Measurements from ENCODE around the gene TIFAB. TPM values are rescaled to one million over a fixed set of nuclear protein-coding genes. Genes with fewer than 3 reads are reported as not detected.
A peak's percentile ranks its signal among the peaks of the same experiment; 100 is the strongest.

TIFAB gene
- polyA plus RNA-seq, 1 donor, result 1.4 TPM

DNA sequence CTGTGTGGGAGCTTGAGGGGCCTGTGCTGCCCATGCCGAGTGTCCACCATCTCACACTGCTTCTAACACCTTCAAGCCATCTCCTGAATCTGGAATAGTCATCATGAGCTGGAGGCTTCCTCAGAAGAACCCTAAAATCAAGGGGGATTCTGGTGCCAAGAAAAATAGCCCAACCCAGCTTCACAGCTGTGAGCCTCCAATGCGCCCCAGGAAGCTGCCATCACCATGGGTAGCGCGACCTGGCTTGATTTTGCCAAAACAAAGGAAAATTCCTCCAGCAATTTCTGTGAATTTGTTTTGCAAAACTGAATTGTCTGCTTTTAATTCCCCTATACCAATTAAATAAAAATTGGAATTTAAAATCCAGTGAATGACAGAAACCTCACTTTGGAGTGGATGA, 6.2 kb upstream of the TIFAB start:
- Histone ChIP-seq H3K4me1 (ENCODE audit: control insufficient read depth, insufficient read depth, low read length) (no peaks in the 10 kb centered on the region), H3K27ac (ENCODE audit: low read length) (no peak overlapping the region), H3K9me3 (ENCODE audit: control insufficient read depth, low read depth, low read length) (no peaks in the 10 kb centered on the region), H3K36me3 (ENCODE audit: control insufficient read depth, insufficient read depth, low read length) (no peaks in the 10 kb centered on the region), H3K4me3 (ENCODE audit: low read length) (no peak overlapping the region), H3K27me3 (ENCODE audit: control insufficient read depth, insufficient read depth, low read length) (peaks cover 43% of the 10 kb centered on the region)
- no CpG with 5 or more reads among the region's 4 CpGs for WGBS (ENCODE audit: insufficient coverage, low lambda C conversion rate)
- DNase-seq, result no peak

DNA sequence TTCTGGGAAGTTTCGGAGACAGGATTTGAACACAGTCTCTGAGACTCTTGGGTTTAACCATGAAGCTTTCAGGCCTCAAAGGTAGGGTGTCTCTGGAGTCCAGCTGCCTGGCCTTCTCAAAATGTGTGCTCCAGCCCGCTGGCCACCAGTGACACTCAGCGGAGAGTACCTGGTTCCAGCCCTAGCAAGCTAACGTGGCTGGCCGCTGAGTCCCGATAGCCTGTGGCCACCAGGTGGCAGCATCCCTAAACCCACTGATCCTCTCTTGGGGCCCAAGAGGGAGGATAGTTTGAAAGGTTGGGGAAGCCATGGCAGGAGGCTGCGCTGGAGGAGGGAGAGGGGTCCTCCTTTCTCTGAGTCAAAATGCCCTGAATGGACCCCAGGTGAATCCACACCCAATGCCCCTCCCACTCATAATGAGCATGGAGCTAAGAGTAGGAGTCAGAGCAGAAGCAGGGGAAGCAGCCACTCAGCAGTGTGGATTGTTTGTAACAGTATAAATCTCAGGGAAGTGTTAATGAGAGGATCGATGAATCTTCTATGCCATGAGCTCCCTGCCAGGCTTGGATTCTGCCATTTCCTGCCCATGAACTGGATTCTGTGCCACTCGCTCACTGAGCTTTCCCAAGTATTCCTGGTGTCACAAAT, 5.4 kb upstream of the TIFAB start:
- Histone ChIP-seq H3K27ac (ENCODE audit: low read length) (no peak overlapping the region), H3K9me3 (ENCODE audit: control insufficient read depth, low read depth, low read length) (no peaks in the 10 kb centered on the region), H3K36me3 (ENCODE audit: control insufficient read depth, insufficient read depth, low read length) (no peaks in the 10 kb centered on the region), H3K4me1 (ENCODE audit: control insufficient read depth, insufficient read depth, low read length) (no peaks in the 10 kb centered on the region), H3K27me3 (ENCODE audit: control insufficient read depth, insufficient read depth, low read length) (peaks cover 36% of the 10 kb centered on the region), H3K4me3 (ENCODE audit: low read length) (no peak overlapping the region)
- WGBS (ENCODE audit: insufficient coverage, low lambda C conversion rate), result no CpG with 5 or more reads among the region's 9 CpGs
- peak; percentile 56 for DNase-seq

DNA sequence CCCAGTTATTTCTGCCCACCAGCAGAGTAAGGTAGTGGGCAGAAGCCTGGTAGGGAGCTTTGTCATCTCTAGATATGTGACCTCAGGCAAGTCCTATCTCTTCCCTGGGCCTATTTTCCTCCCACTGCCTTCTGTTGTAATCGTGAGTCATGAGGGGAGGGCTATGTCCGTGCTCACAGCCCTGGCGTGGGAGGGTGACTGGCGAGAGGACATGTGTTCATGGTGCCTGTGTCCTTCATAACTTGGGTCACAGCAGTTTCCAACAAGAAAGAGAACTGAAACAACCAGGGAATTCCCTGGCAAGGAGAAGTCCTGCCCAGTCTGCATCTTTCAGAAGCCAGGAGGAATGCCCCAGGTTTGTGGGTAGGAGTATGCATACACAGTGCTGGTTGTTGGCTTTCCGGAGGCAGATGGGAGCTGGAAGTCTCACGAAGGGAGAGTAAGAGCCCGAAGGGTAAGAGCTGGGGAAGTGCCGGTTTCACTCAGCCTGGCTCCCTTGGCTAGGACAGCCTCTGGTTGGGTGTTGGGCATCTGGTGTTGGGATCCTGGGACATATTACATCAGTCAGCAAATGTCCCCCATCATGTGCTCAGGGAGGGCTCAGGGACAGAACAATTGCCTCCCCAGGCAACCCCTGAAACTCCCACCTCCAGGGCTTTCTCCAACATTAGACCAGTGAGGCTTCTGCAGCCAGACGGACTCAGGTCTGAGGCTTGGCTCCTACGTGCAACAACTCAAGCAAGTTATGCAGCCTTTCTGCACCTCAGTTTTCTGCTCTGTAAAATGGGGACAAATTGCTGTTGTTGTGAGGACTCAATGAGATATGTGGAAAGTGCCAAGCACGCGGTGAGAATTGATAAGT, 4.3 kb upstream of the TIFAB start:
- H3K27ac ChIP-seq (ENCODE audit: low read length), result no peak overlapping the region
- peaks cover 28% of the 10 kb centered on the region for H3K27me3 ChIP-seq (ENCODE audit: control insufficient read depth, insufficient read depth, low read length)
- H3K9me3 ChIP-seq (ENCODE audit: control insufficient read depth, low read depth, low read length), result no peaks in the 10 kb centered on the region
- no peak for DNase-seq
- no CpG with 5 or more reads among the region's 12 CpGs for WGBS (ENCODE audit: insufficient coverage, low lambda C conversion rate)
- no peaks in the 10 kb centered on the region for H3K36me3 ChIP-seq (ENCODE audit: control insufficient read depth, insufficient read depth, low read length)
- no peaks in the 10 kb centered on the region for H3K4me1 ChIP-seq (ENCODE audit: control insufficient read depth, insufficient read depth, low read length)
- H3K4me3 ChIP-seq (ENCODE audit: low read length), result no peak overlapping the region

GRCh38 chr5:135455876-135456237, 3.7 kb upstream of the TIFAB start:
- peaks cover 29% of the 10 kb centered on the region for H3K27me3 ChIP-seq (ENCODE audit: control insufficient read depth, insufficient read depth, low read length)
- H3K27ac ChIP-seq (ENCODE audit: low read length), result no peak overlapping the region
- H3K9me3 ChIP-seq (ENCODE audit: control insufficient read depth, low read depth, low read length), result no peaks in the 10 kb centered on the region
- no peaks in the 10 kb centered on the region for H3K36me3 ChIP-seq (ENCODE audit: control insufficient read depth, insufficient read depth, low read length)
- no peaks in the 10 kb centered on the region for H3K4me1 ChIP-seq (ENCODE audit: control insufficient read depth, insufficient read depth, low read length)
- H3K4me3 ChIP-seq (ENCODE audit: low read length), result no peak overlapping the region
- no peak for DNase-seq
- WGBS (ENCODE audit: insufficient coverage, low lambda C conversion rate), result no CpG with 5 or more reads among the region's 4 CpGs

DNA sequence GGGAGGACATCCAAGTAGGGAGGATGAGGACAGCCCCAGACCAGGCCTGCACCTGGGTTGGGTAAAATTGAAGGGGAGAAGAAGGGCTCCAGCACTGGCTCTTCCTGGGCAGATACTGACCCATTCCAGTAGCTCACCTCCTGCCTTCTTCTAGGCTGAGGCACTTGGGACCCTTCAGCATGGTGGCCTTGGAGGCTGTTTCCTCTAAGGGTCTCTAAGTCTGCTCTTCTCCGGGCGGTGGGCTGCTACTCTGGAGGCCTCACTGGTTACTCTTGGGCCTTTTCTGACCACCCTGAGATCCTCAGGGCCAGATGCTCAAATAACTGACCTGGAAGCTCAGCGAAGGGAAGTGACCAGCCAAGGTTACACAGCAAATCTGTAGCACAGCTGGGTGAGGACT, 2.8 kb upstream of the TIFAB start:
- Histone ChIP-seq H3K4me1 (ENCODE audit: control insufficient read depth, insufficient read depth, low read length) (no peaks in the 10 kb centered on the region), H3K4me3 (ENCODE audit: low read length) (no peak overlapping the region), H3K9me3 (ENCODE audit: control insufficient read depth, low read depth, low read length) (no peaks in the 10 kb centered on the region), H3K27ac (ENCODE audit: low read length) (no peak overlapping the region), H3K36me3 (ENCODE audit: control insufficient read depth, insufficient read depth, low read length) (no peaks in the 10 kb centered on the region), H3K27me3 (ENCODE audit: control insufficient read depth, insufficient read depth, low read length) (peaks cover 21% of the 10 kb centered on the region)
- no peak for DNase-seq
- WGBS (ENCODE audit: insufficient coverage, low lambda C conversion rate), result no CpG with 5 or more reads among the region's 3 CpGs

GRCh38 chr5:135453613-135454012, 1.5 kb upstream of the TIFAB start:
- H3K36me3 ChIP-seq (ENCODE audit: control insufficient read depth, insufficient read depth, low read length), result no peaks in the 10 kb centered on the region
- no peaks in the 10 kb centered on the region for H3K4me1 ChIP-seq (ENCODE audit: control insufficient read depth, insufficient read depth, low read length)
- DNase-seq, result no peak
- H3K9me3 ChIP-seq (ENCODE audit: control insufficient read depth, low read depth, low read length), result no peaks in the 10 kb centered on the region
- H3K27ac ChIP-seq (ENCODE audit: low read length), result no peak overlapping the region
- 91% methylated on average over 3 of the region's 4 CpGs for WGBS (ENCODE audit: insufficient coverage, low lambda C conversion rate)
- H3K27me3 ChIP-seq (ENCODE audit: control insufficient read depth, insufficient read depth, low read length), result peaks cover 17% of the 10 kb centered on the region
- no peak overlapping the region for H3K4me3 ChIP-seq (ENCODE audit: low read length)

GRCh38 chr5:135451581-135452320, 400 bp downstream of the TIFAB start:
- no peak overlapping the region for H3K4me3 ChIP-seq (ENCODE audit: low read length)
- no peaks in the 10 kb centered on the region for H3K36me3 ChIP-seq (ENCODE audit: control insufficient read depth, insufficient read depth, low read length)
- H3K4me1 ChIP-seq (ENCODE audit: control insufficient read depth, insufficient read depth, low read length), result no peaks in the 10 kb centered on the region
- DNase-seq, result no peak
- no peaks in the 10 kb centered on the region for H3K9me3 ChIP-seq (ENCODE audit: control insufficient read depth, low read depth, low read length)
- H3K27me3 ChIP-seq (ENCODE audit: control insufficient read depth, insufficient read depth, low read length), result peaks cover 14% of the 10 kb centered on the region
- 60% methylated on average over 1 of the region's 17 CpGs for WGBS (ENCODE audit: insufficient coverage, low lambda C conversion rate)
- H3K27ac ChIP-seq (ENCODE audit: low read length), result no peak overlapping the region

DNA sequence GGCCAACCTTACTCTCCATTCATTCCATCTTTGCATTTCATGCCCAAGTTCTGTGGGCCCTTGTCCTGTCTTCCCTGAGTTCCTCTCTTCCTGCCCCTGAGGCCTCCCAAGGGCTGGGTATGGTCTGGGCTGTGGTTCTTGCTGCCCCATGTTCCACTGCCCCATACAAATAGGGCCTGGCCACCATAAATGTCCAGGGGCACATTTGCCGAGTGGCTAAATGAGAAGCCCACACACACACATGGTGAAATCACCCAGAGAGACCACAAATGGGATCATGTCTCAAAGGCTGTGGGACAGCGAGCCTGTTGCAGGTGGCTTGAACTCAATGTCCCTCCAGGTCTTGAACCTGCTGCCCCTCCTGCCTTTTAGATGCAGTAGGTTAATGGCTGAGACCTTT, 1.2 kb downstream of the TIFAB start:
- Histone ChIP-seq H3K9me3 (ENCODE audit: control insufficient read depth, low read depth, low read length) (no peaks in the 10 kb centered on the region), H3K27ac (ENCODE audit: low read length) (no peak overlapping the region), H3K36me3 (ENCODE audit: control insufficient read depth, insufficient read depth, low read length) (no peaks in the 10 kb centered on the region), H3K27me3 (ENCODE audit: control insufficient read depth, insufficient read depth, low read length) (peaks cover 12% of the 10 kb centered on the region), H3K4me1 (ENCODE audit: control insufficient read depth, insufficient read depth, low read length) (no peaks in the 10 kb centered on the region), H3K4me3 (ENCODE audit: low read length) (no peak overlapping the region)
- WGBS (ENCODE audit: insufficient coverage, low lambda C conversion rate), result 100% methylated on average over 1 of the region's 2 CpGs
- no peak for DNase-seq

DNA sequence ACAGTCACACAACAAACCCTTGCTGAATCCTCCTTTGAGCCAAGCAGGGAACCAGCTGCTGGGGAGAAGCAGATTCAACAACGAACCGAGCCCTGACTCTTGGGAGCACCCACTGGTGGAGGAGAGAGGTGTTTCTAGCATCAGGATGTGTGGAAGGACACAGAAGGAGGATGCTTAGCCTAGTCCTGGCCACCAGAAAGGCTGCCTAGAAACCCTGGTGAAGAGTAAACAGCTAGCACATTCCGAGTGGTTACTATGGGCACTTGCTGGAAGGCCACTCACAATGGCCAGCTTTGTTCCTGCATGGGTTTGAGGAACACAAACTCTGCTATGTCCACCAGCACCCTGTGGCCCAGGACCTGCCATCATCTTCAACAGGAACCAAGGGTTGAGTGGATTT, 1.8 kb downstream of the TIFAB start:
- H3K36me3 ChIP-seq (ENCODE audit: control insufficient read depth, insufficient read depth, low read length), result no peaks in the 10 kb centered on the region
- H3K4me1 ChIP-seq (ENCODE audit: control insufficient read depth, insufficient read depth, low read length), result no peaks in the 10 kb centered on the region
- H3K4me3 ChIP-seq (ENCODE audit: low read length), result no peak overlapping the region
- DNase-seq, result no peak
- H3K9me3 ChIP-seq (ENCODE audit: control insufficient read depth, low read depth, low read length), result no peaks in the 10 kb centered on the region
- H3K27ac ChIP-seq (ENCODE audit: low read length), result no peak overlapping the region
- peaks cover 10% of the 10 kb centered on the region for H3K27me3 ChIP-seq (ENCODE audit: control insufficient read depth, insufficient read depth, low read length)
- no CpG with 5 or more reads among the region's 3 CpGs for WGBS (ENCODE audit: insufficient coverage, low lambda C conversion rate)

DNA sequence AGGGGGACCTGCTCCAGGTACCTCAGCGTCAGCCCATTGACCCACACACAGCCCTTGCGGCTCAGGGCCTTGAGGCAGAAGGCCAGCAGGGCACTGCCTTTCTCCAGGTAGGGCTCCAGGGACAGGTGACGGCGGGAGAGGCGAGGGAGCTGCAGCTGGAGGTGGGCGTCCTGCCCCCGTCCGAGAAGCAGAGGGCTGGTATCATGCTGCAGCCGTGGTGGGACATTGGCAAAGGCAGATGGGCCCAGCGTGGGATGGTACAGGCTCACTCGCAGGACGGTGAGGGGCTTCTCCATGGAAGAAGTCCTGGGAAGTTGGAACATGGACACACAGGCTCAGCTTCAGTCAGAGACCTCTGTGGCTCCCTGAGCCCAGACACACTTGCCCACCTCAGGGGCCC, 2.5 kb downstream of the TIFAB start:
- WGBS (ENCODE audit: insufficient coverage, low lambda C conversion rate), result no CpG with 5 or more reads among the region's 12 CpGs
- H3K9me3 ChIP-seq (ENCODE audit: control insufficient read depth, low read depth, low read length), result no peaks in the 10 kb centered on the region
- no peaks in the 10 kb centered on the region for H3K36me3 ChIP-seq (ENCODE audit: control insufficient read depth, insufficient read depth, low read length)

More for the DNA sequence above, 2.5 kb downstream of the TIFAB start:
- DNase-seq, result no peak
- Histone ChIP-seq H3K27ac (ENCODE audit: low read length) (no peak overlapping the region), H3K4me3 (ENCODE audit: low read length) (no peak overlapping the region), H3K27me3 (ENCODE audit: control insufficient read depth, insufficient read depth, low read length) (peaks cover 10% of the 10 kb centered on the region), H3K4me1 (ENCODE audit: control insufficient read depth, insufficient read depth, low read length) (no peaks in the 10 kb centered on the region)

Data from large intestine (tissue), 3 donors.